ENCODE measurements around the gene B3GNT8. TPM values are rescaled to one million over a fixed set of nuclear protein-coding genes. Genes with fewer than 3 reads are reported as not detected.

Gene B3GNT8
- total and polyA plus RNA-seq, 2 experiments from 2014 or later, result 4.8 to 4.9 TPM

GRCh38 chr19:41434450-41434849 is 7.3 kb upstream of the B3GNT8 start:
- H3K27ac ChIP-seq, result peak overlapping the region; percentile 99
- peaks cover 30% of the 10 kb centered on the region for H3K4me1 ChIP-seq (ENCODE audit: low read depth)
- no peaks in the 10 kb centered on the region for H3K9me3 ChIP-seq (ENCODE audit: low read depth)
- no peaks in the 10 kb centered on the region for H3K27me3 ChIP-seq
- no peak for DNase-seq (ENCODE audit: low read depth in 1 of 2, low spot score in 1 of 2)
- peaks cover 5% of the 10 kb centered on the region for H3K36me3 ChIP-seq
- H3K4me3 ChIP-seq, result no peak overlapping the region
- TF ChIP-seq CTCF (IDR thresholded peaks at IDR 0.05; ENCODE audit: low read depth, low read length), result no peak

- no peak overlapping the region for H3K4me3 ChIP-seq
- TF ChIP-seq CTCF (IDR thresholded peaks at IDR 0.05; ENCODE audit: low read depth, low read length), result no peak
- DNase-seq (ENCODE audit: low read depth in 1 of 2, low spot score in 1 of 2), result no peak
Measured at GRCh38 chr19:41433171-41433570, 6.0 kb upstream of the B3GNT8 start.

GRCh38 chr19:41431426-41432386 is 4.5 kb upstream of the B3GNT8 start:
- H3K4me1 ChIP-seq (ENCODE audit: low read depth), result peaks cover 47% of the 10 kb centered on the region
- H3K27me3 ChIP-seq, result no peaks in the 10 kb centered on the region
- peak; percentile 46 to 96 for DNase-seq (ENCODE audit: low read depth in 1 of 2, low spot score in 1 of 2)
- H3K36me3 ChIP-seq, result peaks cover 5% of the 10 kb centered on the region
- peak overlapping the region; percentile 99 for H3K27ac ChIP-seq
- H3K4me3 ChIP-seq, result no peak overlapping the region
- no peaks in the 10 kb centered on the region for H3K9me3 ChIP-seq (ENCODE audit: low read depth)
- TF ChIP-seq CTCF (IDR thresholded peaks at IDR 0.05; ENCODE audit: low read depth, low read length), result peak; percentile 41

More at GRCh38 chr19:41433171-41433570, 6.0 kb upstream of the B3GNT8 start:
- Histone ChIP-seq H3K4me1 (ENCODE audit: low read depth) (peaks cover 35% of the 10 kb centered on the region), H3K27ac (peak overlapping the region; percentile 99), H3K9me3 (ENCODE audit: low read depth) (no peaks in the 10 kb centered on the region), H3K27me3 (no peaks in the 10 kb centered on the region), H3K36me3 (peaks cover 5% of the 10 kb centered on the region)

GRCh38 chr19:41430922-41431321 is 3.7 kb upstream of the B3GNT8 start:
- peak overlapping the region; percentile 99 for H3K27ac ChIP-seq
- H3K36me3 ChIP-seq, result peaks cover 5% of the 10 kb centered on the region
- no peaks in the 10 kb centered on the region for H3K9me3 ChIP-seq (ENCODE audit: low read depth)
- H3K4me3 ChIP-seq, result no peak overlapping the region
- no peak for TF ChIP-seq CTCF (IDR thresholded peaks at IDR 0.05; ENCODE audit: low read depth, low read length)
- H3K4me1 ChIP-seq (ENCODE audit: low read depth), result peaks cover 54% of the 10 kb centered on the region
- DNase-seq (ENCODE audit: low read depth in 1 of 2, low spot score in 1 of 2), result no peak
- no peaks in the 10 kb centered on the region for H3K27me3 ChIP-seq

- H3K27me3 ChIP-seq, result no peaks in the 10 kb centered on the region
- H3K4me3 ChIP-seq, result peak overlapping the region; percentile 7
- peaks cover 49% of the 10 kb centered on the region for H3K4me1 ChIP-seq (ENCODE audit: low read depth)
- H3K9me3 ChIP-seq (ENCODE audit: low read depth), result no peaks in the 10 kb centered on the region
- no peak for DNase-seq (ENCODE audit: low read depth in 1 of 2, low spot score in 1 of 2)
- peaks cover 7% of the 10 kb centered on the region for H3K36me3 ChIP-seq
- TF ChIP-seq CTCF (IDR thresholded peaks at IDR 0.05; ENCODE audit: low read depth, low read length), result no peak
- peak overlapping the region; percentile 84 for H3K27ac ChIP-seq
Measured at GRCh38 chr19:41428481-41428859, 1.3 kb upstream of the B3GNT8 start.

Measured in cardiac muscle cell (in vitro differentiated cells and primary cell).